Activated T-helper 2 cell treated with anti-CD3 and anti-CD28 coated beads, Interferon-gamma antibody, Interleukin-2, Interleukin-4, amounts not matched to agents 10 μg/mL and 5 μg/mL and 100 μg/mL, durations not matched to agents 14 hours and 24 hours and 36 hours (primary cell): Measurements from ENCODE around the gene CCDC178. TPM values are rescaled to one million over a fixed set of nuclear protein-coding genes. Genes with fewer than 3 reads are reported as not detected.

Experiments used
- DNase-seq: peaks from one replicate; pipeline ENCODE4 v3.0.0; 2021; ENCODE audit warnings: low spot score
- H3K27ac Mint-ChIP-seq: one replicate; pipeline ENCODE4 v1.8.0; 2021; ENCODE audit warnings: mixed read lengths
- H3K27me3 Mint-ChIP-seq: one replicate; pipeline ENCODE4 v1.8.0; 2021; ENCODE audit warnings: low read depth, mixed read lengths
- H3K36me3 Mint-ChIP-seq: one replicate; pipeline ENCODE4 v1.8.0; 2021; ENCODE audit warnings: low read depth, mixed read lengths
- H3K4me1 Mint-ChIP-seq: one replicate; pipeline ENCODE4 v1.8.0; 2021; ENCODE audit warnings: low read depth, mixed read lengths
- H3K4me3 Mint-ChIP-seq: one replicate; pipeline ENCODE4 v1.8.0; 2021; ENCODE audit warnings: low read depth, mild to moderate bottlenecking, moderate library complexity, mixed read lengths
- H3K9me3 Mint-ChIP-seq: one replicate; pipeline ENCODE4 v1.8.0; 2021; ENCODE audit warnings: mixed read lengths
- intact Hi-C: fragments of 100-400 bp; cut with micrococcal nuclease; formaldehyde crosslinking; loops from one replicate; pipeline ENCODE4 v1.15.1; 2023
- total RNA-seq: library from RNA; stranded (reverse); gene quantifications from 2 replicates; pipeline ENCODE4 v1.2.3, GENCODE V29; 2022

The CCDC178 gene
- total RNA-seq, 1 donor from 2014 or later, result not detected

GRCh38 chr18:32889615-32890593 is 550.6 kb downstream of the CCDC178 start:
- Mint-ChIP-seq H3K4me3 (no peak overlapping the region), H3K9me3 (no peaks in the 10 kb centered on the region), H3K4me1 (no peaks in the 10 kb centered on the region), H3K27ac (no peak overlapping the region), H3K36me3 (no peaks in the 10 kb centered on the region), H3K27me3 (no peaks in the 10 kb centered on the region)
- intact Hi-C loops, result no loop called here
- no peak for DNase-seq

DNA sequence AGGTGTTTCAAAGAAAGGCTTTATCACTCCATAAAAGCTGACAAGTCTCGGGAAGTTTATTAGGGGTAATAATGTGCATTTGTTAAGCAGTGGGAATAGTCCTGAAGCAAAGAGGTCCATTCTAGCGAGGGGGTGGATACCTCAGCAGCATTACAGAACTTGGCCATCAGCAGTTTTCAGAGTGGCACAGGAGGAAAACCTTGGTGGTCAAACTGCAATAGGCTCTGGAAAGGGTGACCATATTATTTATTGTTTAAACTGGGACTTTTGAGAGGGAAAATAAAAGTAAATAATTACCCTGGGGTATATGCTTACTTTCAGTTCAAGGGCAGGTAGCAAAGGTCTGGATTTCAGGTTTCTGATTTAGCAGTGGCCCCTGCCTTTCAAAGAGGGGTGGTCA is 552.2 kb downstream of the CCDC178 start:
- no peaks in the 10 kb centered on the region for H3K4me1 Mint-ChIP-seq
- no peak for DNase-seq
- intact Hi-C loops, result no loop called here
- no peaks in the 10 kb centered on the region for H3K27me3 Mint-ChIP-seq
- no peak overlapping the region for H3K4me3 Mint-ChIP-seq
- H3K9me3 Mint-ChIP-seq, result no peaks in the 10 kb centered on the region
- H3K36me3 Mint-ChIP-seq, result no peaks in the 10 kb centered on the region
- H3K27ac Mint-ChIP-seq, result no peak overlapping the region

Other genes starting within 250 kb of the CCDC178 start
- not detected in 2 replicates for gene ASXL3, start 137.5 kb upstream of the CCDC178 start, total RNA-seq